Activated gamma-delta T cell (primary cell): Measurements from ENCODE around the gene KCNK7.
"Not testable (repeated sequence)": the region's sequence is repeated elsewhere in the genome, so short reads cannot be mapped to it uniquely, and the experiment has no call there.

Source experiments
- DNase-seq: peaks from one replicate; lab custom pipeline; 2025; lab: John Stamatoyannopoulos, UW

Gene KCNK7

DNA sequence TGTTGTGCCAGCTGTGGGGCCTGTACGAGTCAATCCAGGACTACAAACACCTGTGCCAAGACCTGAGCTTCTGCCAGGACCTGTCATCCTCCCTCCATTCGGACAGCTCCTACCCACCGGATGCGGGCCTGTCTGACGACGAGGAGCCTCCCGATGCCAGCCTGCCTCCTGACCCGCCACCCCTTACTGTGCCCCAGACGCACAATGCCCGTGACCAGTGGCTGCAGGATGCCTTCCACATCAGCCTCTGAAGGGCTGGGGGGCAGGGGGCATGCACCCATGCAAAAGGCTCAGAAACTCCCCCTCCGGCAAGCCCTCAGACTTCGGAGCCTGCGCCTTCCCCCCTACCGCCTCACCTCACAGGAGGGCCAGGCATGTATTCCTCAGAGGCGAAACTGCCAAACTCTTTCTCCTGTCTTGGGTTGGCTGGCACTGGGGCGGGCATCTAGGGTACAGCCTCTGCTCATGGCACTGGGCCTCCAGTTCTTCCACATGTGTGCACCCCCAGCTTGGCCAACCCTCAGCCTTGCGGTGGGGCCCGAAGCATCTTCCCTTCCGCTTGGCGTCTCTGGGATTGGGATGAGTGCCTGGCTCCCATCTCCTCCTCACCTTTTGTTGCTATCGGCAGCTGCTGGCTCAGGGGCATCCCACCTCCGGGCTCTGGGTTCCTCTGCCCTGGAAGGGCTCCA, 22.1 kb downstream of the KCNK7 start:
- DNase-seq: no peak

DNA sequence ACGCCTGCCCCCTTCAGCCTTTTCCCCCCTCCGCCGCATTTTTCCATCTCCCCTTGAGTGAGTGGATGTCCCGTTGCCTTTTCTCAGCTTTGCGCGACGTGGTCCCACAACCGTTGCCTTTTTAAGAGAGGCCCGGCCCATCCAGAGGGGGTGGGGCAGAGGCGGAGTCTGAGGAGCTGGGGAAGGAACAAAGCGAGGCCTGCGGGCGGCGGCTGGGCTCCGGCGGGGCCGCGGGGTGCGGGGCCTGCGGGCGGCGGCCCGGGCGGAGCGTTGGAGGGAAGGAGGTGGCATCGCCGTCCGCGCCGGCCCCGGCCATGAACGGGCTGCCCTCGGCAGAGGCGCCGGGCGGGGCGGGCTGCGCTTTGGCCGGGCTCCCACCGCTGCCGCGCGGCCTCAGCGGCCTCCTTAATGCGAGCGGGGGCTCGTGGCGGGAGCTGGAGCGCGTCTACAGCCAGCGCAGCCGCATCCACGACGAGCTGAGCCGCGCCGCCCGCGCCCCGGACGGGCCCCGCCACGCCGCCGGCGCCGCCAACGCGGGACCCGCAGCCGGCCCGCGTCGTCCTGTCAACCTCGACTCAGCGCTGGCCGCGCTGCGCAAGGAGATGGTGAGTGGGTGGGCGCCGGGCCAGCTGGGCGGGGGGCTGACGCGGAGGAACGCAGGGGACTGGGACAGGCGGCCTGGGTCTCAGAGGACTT, 23.1 kb downstream of the KCNK7 start, which contains the start of gene FAM89B:
Gene FAM89B, plus strand, starts transcription at position 183 of the 696 bp plus-strand sequence. Its CDS starts 132 bp downstream, at position 315.
- DNase-seq: peak; percentile 64

DNA sequence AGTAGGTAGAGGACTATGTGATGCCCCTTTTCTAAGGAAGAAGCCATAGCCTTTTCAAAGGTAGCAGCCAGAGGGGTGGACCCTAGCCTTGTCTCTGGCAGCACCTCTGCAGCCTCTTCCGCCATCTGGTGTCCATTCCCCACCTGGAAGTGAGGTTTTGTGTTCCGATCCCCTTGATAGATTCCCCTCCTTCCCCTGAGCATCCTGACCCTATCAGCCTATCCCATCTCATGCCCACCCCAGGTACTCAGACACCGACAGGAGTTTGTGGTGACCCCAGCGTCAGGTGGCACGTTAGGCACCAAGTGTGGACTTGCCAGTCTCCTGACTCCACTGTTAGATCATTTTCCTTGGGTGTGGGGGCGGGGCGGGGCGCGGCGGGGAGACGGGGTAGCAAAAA, 23.7 kb downstream of the KCNK7 start:
- no peak for DNase-seq

DNA sequence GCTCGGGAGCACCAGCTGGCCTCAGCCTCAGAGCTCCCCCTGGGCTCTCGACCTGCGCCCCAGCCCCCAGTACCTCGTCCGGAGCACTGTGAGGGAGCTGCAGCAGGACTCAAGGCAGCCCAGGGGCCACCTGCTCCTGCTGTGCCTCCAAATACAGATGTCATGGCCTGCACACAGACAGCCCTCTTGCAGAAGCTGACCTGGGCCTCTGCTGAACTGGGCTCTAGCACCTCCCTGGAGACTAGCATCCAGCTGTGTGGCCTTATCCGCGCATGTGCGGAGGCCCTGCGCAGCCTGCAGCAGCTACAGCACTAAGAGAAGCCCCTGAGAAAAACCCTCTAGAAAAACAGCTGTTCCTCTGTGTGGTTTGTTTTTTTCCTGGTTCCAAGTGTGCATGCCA, 24.2 kb downstream of the KCNK7 start:
- DNase-seq: no peak

DNA sequence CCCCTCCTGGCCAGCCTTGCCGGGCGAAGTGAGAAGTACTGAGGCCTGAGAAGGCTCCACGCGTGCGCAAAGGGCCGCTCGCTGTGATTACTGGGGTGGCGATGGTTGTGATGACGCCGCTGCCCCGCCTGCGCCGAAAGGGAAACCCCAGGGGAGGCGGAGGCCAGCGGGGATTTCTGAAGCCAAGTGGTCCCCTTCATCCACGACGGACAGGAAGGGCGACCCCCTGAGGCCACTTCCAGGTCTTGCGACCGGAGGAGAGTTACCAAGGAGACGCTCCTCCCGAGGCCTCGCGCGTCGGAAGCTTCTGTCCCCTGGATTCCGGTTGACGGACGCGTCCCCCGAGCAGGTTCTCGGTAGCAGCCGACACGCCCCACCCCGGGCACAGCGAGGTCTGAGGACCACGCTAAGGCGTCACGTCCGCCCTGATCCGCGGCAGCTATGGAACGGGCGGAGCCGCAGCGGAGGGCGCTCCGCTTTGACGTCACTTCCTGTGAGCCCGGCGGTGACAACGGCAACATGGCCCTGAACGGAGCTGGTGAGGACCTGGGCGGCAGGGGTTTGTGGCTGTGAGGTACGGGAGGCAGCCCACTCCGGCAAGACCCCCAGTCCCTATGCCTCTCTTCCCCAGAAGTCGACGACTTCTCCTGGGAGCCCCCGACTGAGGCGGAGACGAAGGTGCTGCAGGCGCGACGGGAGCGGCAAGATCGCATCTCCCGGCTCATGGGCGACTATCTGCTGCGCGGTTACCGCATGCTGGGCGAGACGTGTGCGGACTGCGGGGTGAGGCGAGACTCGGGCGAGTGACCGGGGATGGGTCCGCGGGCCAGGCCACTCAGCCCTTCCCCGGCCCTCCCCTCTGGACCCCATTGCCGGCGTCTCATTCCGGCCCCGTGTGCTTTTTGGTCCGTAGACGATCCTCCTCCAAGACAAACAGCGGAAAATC, 25.4 kb downstream of the KCNK7 start, which contains the start of gene ZNRD2:
Gene ZNRD2, plus strand, starts transcription at position 505 of the 946 bp plus-strand sequence. Its CDS starts 15 bp downstream, at position 520.
- DNase-seq: peak; percentile 95

DNA sequence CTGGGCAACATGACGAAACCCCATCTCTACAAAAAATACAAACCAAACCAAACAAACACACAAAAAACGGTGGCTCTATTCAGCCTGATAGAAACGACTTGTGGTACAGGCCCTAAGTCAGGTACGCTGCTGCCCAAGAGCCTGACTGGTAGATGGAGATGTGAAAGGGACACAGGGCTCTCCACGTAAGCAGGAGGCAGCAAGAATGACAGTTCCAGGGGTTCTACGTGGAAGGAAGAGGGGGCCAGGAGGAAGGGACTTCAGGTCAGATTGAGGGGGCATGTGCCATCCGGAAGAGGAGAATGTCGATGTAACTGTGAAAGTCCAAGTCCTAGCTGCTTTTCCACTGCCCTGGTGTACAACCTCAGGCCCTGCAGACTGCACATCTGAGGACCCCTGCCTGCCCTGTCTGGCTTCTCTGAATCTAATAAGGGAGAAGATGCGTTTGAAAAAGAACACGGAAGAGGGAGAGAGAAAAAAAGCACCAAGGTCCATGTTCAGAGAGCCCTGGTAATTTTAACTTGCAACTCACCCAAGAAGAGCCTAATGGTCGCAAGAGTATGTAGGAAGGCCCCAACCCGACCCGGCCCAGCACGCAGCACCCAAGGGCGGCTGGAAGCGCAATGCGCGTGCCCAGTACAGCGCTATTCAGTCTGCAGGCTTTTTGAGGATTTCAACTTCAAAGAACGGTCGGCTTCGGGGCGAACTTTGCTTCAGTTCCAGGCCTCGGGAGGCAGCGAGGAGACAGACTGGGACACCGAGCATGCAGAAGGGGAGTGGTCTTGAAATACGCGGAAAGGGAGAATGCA, 26.2 kb downstream of the KCNK7 start:
- peak; percentile 59 for DNase-seq

DNA sequence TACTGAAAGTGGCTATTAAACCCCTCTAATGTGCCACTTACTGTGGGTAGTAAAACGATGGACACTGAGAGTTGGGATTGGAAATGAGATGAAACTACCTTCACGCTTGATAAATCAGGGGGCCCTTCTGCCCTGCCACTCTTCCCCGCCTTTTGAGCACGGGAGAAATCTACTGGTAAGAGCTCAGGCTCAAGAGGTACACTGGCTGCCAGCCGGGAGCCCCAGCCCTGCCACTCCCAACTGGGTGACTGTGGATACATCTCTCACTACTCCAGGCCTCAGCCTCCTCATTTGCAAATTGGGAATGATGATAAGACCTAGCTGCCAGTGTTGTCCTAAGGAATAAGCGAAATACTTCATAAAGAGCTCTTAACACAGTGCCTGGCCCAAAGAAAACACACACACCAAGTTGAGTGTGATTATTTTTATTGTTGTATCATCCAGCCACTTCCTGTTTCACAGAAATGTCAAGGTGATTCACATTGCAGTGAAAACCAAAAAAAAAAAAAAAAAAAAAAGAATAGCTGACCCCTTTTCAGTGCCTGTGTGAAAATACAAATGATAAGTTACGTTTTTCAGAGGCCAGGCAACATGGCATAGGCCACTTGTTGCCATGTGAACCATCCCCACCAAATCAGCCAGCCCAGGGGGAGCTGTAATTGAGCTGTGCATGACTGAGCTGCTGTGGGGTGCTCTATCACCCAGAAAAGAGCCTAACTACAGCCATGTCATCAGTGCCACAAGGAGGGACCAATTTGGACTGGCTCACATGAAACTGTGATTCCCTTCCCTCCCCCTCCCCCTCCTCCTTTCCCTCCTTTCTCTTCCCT, 29.8 kb downstream of the KCNK7 start:
- DNase-seq: no peak

DNA sequence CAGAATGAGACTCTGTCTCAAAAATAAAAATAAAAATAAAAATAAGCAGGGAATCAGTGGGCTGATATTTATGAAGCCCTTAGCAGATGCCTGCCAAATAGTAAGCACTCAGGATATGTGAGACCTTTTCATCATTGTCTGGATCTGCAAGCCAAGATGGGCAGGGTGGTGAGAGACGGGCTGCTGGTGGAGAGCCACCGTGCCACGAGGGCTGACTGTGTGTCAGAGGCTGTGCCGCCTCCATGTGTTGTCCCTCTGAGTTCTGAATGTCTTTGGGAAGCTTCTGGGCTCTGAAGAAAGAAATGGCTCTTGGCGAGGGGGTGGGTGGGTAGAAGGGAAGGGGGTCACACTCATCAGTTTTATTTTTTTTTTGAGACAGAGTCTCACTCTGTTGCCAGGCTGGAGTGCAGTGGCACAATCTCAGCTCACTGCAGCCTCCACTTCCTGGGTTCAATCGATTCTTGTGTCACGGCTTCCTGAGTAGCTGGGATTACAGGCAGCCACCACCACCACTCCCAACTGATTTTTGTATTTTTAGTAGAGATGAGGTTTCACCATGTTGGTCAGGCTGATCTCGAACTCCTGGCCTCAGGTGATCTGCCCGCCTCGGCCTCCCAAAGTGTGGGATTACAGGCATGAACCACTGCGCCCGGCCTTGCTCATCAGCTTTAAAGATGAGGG, 30.6 kb downstream of the KCNK7 start:
- not testable (repeated sequence) for DNase-seq

DNA sequence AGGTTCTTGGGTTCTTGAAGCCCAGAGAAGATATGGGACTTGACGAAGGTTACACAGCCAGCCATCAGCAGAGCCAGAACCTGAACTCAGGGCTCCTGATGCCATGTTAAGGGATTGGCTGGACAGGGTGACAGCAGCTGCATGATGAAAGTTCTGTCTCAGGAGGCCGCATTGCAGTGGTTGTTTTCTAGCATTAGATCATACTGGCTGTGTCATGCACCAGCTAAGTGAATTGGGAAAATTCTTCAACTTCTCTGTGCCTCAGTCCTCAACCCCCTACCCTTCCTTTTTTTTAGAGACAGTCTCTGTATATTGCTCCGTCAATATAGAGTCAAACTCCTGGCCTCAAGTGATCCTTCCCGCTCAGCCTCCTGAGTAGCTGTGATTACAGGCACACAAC, 32.0 kb downstream of the KCNK7 start:
- no peak for DNase-seq

DNA sequence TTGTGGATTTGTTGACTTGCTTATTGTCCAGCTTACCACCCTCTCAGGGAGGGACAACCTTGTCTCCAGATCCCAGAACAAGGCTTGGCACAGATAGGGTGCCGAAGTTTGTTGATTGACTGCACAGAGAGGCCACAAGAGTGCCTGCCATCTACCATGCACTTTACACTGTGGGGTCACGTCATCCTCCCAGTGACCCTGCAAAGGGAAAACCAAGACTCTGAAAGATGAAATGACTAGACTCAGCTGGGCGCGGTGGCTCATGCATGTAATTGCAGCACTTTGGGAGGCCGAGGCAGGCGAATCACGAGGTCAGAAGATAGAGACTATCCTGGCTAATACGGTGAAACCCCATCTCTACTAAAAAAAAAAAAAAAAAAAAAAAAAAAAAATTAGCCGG, 32.8 kb downstream of the KCNK7 start:
- DNase-seq: no peak

DNA sequence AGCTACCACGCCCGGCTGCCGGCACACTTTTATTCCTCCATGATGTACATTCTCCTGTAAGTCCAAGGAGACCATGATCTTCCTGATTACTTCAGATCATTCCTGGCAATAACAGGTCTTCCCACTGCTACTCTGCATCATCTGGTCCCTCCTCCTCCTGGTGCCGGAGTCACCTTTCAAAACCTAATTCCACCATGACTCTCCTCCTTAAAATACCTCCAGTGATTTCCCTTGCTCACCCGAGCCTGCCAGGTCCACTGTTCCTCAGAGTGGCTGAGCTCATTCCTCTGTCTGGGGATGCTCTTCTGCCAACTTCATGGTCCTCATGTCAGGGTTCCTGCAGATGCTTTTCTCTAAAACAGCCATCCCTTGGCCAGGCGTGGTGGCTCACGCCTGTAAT, 33.6 kb downstream of the KCNK7 start:
- no peak for DNase-seq

DNA sequence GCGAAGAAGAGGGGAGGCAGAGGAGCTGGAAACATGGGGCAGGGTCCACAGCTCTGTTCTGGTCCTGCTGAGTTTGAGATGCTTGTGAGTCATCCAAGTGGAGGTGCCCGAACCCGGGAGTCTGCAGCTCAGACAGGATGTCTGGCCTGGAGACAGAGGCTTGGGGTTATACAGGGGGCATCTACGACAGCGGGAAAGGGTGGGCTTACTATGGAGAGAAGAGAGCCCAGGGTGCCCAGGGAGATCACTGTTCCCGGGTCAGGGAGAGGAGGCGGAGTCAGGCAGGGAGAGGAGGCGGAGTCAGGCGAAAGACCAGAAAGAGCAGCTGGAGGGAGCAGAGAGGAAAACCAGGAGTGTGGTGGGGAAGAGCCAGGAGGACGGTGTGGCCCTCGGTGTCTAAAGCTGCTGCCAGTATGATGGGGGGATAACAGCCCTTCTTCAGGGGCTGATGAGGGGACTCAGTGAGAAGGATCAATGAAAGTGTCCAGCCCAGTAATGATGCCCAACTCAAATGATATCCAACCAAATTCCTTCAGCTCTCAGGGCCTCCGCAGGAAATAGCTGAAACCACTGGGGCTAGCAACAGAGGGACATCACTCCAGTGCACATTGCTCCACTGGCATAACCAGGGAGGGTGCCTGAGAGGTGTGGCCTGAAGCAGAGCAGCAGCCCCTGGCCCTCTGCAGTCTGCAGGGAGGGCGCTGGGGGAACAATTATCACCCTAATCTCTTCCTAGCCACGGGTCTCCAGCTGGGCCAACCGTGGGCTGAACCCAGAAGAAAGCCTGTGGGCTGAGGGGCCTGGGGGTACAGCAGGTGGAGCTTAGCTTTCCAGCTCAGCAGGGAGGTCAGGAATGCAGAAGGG, 34.8 kb downstream of the KCNK7 start:
- DNase-seq: no peak

DNA sequence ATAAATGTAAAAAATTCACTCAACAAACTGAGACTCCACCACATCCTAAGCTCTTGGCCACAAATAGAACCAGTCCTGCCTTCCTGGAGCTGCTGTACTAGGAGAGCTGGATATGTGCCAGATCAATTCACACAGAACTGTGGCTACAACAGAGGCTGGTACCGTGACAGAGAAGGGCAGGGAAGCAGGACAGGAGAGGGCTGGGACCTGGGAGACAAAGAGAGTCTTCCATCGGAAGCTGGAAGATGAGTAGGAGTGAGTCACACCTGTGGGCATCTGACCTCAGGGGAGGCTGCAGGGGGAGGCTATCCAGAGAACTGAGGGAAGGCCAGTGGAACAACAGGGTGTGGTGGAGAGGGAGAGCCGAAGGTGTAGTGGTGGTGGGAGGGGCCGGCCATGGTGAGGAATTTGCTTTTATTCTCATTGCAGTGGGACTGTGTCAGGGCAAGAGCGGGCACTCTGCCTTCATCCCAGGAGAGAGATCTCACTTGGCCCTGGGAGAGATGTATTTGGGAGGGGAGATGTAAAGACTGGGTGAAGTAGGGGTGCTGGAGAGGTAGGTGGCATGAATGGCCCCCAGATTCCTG, 35.6 kb downstream of the KCNK7 start:
- no peak for DNase-seq

DNA sequence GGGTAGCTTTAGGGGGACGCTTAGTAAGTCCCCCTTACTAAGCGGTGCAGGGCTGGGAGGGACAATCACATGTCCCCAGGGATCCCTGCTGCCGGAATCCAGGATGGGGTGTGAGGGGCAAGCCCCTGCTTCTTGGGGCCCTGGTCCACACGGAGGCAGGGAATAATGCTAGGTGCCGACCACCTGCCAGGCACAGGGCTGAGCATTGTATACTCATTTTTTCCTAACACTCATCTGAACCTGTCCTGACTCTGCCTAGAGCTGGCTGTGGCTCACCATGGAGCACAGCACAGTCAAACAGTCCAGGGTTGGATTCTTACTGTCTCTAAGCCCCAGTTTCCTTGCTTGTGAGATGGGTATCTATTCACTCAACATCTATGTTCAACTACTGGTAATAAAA, 36.1 kb downstream of the KCNK7 start:
- no peak for DNase-seq

DNA sequence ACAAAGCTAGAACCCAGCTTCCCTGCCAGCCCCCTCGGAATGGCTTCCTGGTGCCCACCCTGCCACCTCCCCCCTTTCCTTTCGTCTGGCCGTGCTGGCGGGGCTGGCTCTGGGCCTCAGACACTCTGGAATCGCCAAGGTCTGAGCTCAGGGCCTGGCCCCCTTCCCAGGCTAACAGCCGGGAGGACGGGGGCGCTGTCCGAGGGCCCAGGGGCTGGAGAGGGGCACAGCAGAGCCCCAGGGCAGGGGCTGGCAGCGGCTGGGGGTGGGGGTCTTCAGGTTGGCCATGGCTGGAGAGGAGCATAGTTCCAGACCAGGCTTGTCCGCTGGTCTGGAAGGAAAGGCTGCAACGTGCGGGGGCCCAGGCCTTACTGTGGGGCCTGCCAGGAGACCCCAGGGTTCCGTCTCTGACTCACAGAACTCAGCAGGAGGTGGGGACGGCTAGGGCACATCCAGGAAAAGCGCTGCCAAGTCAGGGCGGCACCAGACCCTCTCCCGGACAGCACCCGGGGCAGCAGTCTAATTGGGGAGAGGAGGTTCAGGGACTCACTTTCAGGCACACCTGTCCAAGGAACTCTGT, 36.6 kb downstream of the KCNK7 start:
- no peak for DNase-seq

DNA sequence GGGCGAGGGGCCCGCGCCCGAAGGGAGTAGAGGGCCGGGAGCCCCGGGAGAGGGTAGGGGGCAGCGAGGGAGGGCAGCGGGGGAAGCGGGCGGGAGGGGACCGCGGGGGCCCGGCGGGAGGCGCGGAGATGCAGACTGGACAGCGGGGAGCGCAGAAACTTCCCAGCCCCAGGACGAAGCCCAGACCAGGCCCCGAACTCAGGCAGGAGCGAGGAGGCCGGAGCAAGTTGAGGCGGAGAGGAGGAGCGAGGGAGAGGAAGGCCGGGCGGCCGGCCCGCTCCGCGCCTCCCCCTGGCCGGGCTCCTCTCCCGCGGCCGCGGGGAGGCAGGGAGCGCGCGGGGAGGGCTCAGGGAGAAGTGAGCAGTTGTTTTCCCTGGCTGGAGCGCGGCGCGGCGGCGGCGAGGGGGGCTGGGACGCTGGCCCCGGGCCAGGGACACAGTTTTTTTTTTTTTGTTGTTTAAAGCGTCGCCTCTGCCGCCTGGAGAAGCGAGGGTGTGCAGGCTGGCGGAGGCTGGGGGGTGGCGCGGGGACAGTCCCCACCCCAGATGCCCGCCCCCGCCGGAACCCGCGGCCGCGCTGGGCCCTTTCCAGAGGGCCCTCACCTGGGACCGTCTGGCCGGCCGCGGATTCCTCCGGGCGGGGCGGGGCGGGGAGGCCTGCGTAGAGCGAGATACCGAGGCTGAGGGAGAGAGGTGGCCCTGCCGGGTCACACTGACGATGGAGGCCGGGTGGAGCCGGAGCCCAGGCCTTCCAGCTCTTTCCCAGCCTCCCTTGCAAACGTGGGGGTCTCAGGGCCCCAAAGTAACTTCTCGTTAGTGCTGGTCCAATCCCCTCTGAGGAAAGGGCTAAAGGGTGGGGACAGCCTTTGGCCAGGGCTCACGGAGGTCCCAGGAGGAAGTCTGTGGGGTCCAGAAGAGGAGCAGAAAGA, 37.3 kb downstream of the KCNK7 start, which contains the start of gene LTBP3:
Gene LTBP3, minus strand, starts transcription at position 358 of the 928 bp plus-strand sequence. CDS start 400 bp downstream, outside the sequence.
- peak; percentile 46 for DNase-seq
